Adrenal gland (tissue), 5 donors: Measurements from ENCODE around the gene AP4B1.

ENCODE experiments used
- CTCF ChIP-seq, 6 experiments: fragments of 450-650 bp in 4 of 6; fragments of 200-600 bp in 2 of 6; sonication (generic) in 1 of 6; IDR thresholded peaks; 1 replicate in 5 of 6; 2 replicates in 1 of 6; pipeline versions ENCODE4 v1.5.1 to v1.8.0; 2016 to 2021; ENCODE audit warnings: antibody characterized with exemption in 6 of 6, mild to moderate bottlenecking in 2 of 6, moderate library complexity in 1 of 6
- POLR2A ChIP-seq, 2 donors: fragments of 450-650 bp; IDR thresholded peaks; one replicate each; pipeline ENCODE4 v1.6.1; 2017; ENCODE audit warnings: antibody characterized with exemption in 2 of 2, mild to moderate bottlenecking in 2 of 2, moderate library complexity in 1 of 2
- donor health status: DM: no; HTN: no; CAD: no.

- TF ChIP-seq CTCF (IDR thresholded peaks at IDR 0.05) (no peak), POLR2A (IDR thresholded peaks at IDR 0.05) (no peak)
Measured at GRCh38 chr1:113854234-113854633, 50.4 kb downstream of the AP4B1 start.
